ENCODE data around the gene MORC1.
"Not testable (repeated sequence)": the region's sequence is repeated elsewhere in the genome, so short reads cannot be mapped to it uniquely, and the experiment has no call there.

The MORC1 gene

DNA sequence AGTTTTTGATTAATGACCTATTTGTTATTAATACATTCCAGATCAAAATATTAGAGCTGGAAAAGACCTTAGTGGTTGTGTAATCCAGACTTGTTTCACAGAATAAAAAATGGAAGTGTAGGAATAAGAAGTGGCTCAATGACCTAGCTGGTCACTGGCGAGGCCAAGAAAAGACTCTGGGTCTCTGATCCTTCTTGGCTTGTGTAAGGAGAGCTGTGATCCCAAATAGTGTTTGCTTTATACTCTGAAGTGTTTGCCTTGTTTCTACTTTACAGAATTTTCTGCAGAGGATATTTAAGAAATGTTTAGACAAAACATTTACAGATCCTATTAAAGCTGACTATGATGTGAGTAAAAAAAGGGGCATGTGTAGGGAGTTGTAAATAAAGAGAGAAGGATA is 25.7 kb upstream of the MORC1 start:
- Histone ChIP-seq H3K9ac (ENCODE audit: insufficient read length, low read depth) (no peak overlapping the region), H3K4me3 (ENCODE audit: insufficient read length, low read depth) (no peak overlapping the region), H3K27me3 (ENCODE audit: insufficient read depth, insufficient read length) (no peaks in the 10 kb centered on the region), H3K9me3 (ENCODE audit: insufficient read depth, low read length) (0 out of 2 replicates have a peak, but pooled peaks cover 3% of the 10 kb centered on the region), H3K4me1 (ENCODE audit: insufficient read depth, insufficient read length) (no peaks in the 10 kb centered on the region), H3K36me3 (ENCODE audit: insufficient read depth, insufficient read length, low read length) (no peaks in the 10 kb centered on the region)
- no peak for DNase-seq (ENCODE audit: low read depth, low spot score)
- TF ChIP-seq YY1 (IDR thresholded peaks at IDR 0.05; ENCODE audit: insufficient read depth, insufficient read length) (no peak), ZNF274 (IDR thresholded peaks at IDR 0.05; ENCODE audit: low read depth, low read length) (no peak), SUZ12 (IDR thresholded peaks at IDR 0.05; ENCODE audit: extremely low read depth, insufficient read depth, insufficient read length) (no peak)

- H3K4me3 ChIP-seq (ENCODE audit: insufficient read length, low read depth): no peak overlapping the region
- H3K9me3 ChIP-seq (ENCODE audit: insufficient read depth, low read length): no peaks in the 10 kb centered on the region
- H3K9ac ChIP-seq (ENCODE audit: insufficient read length, low read depth): no peak overlapping the region
- DNase-seq (ENCODE audit: low read depth, low spot score): no peak
- no peaks in the 10 kb centered on the region for H3K4me1 ChIP-seq (ENCODE audit: insufficient read depth, insufficient read length)
- no peaks in the 10 kb centered on the region for H3K36me3 ChIP-seq (ENCODE audit: insufficient read depth, insufficient read length, low read length)
- no peaks in the 10 kb centered on the region for H3K27me3 ChIP-seq (ENCODE audit: insufficient read depth, insufficient read length)
- TF ChIP-seq YY1 (IDR thresholded peaks at IDR 0.05; ENCODE audit: insufficient read depth, insufficient read length): no peak
These were observed 22.4 kb upstream of the MORC1 start for GRCh38 chr3:109140318-109140717.

GRCh38 chr3:109137761-109138160 is 19.8 kb upstream of the MORC1 start:
- Histone ChIP-seq H3K27me3 (ENCODE audit: insufficient read depth, insufficient read length) (no peaks in the 10 kb centered on the region), H3K4me3 (ENCODE audit: insufficient read length, low read depth) (no peak overlapping the region), H3K9ac (ENCODE audit: insufficient read length, low read depth) (no peak overlapping the region), H3K4me1 (ENCODE audit: insufficient read depth, insufficient read length) (no peaks in the 10 kb centered on the region), H3K9me3 (ENCODE audit: insufficient read depth, low read length) (no peaks in the 10 kb centered on the region), H3K36me3 (ENCODE audit: insufficient read depth, insufficient read length, low read length) (no peaks in the 10 kb centered on the region)
- no peak for DNase-seq (ENCODE audit: low read depth, low spot score)
- TF ChIP-seq SUZ12 (IDR thresholded peaks at IDR 0.05; ENCODE audit: extremely low read depth, insufficient read depth, insufficient read length) (no peak), YY1 (IDR thresholded peaks at IDR 0.05; ENCODE audit: insufficient read depth, insufficient read length) (no peak), ZNF274 (IDR thresholded peaks at IDR 0.05; ENCODE audit: low read depth, low read length) (no peak)

DNA sequence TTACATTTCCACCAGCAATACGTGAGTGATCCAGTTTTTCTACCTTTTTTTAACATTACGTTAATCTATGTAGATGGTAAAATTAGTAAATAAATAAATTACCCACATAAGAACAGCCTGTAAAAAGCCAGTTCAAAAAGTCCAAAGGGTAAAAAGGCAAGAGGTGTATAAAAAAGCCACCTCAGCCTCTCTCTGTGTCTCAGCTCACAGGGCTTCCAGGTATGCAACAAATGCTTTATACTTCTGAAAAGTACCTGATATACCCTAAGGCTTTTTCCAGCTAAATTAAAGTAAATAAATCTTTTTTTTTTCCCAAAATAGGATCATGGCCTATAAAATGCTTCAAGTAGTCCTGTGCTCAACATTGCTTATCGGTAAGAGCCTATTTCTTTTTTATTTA is 18.6 kb upstream of the MORC1 start, which contains the start of gene C3orf85:
C3orf85 (plus strand) TSS at position 197 of the 400 bp plus-strand sequence; CDS start at position 326, 129 bp downstream.
- no peaks in the 10 kb centered on the region for H3K27me3 ChIP-seq (ENCODE audit: insufficient read depth, insufficient read length)
- TF ChIP-seq YY1 (IDR thresholded peaks at IDR 0.05; ENCODE audit: insufficient read depth, insufficient read length): no peak
- TF ChIP-seq SUZ12 (IDR thresholded peaks at IDR 0.05; ENCODE audit: extremely low read depth, insufficient read depth, insufficient read length): no peak
- no peak for TF ChIP-seq ZNF274 (IDR thresholded peaks at IDR 0.05; ENCODE audit: low read depth, low read length)
- no peaks in the 10 kb centered on the region for H3K9me3 ChIP-seq (ENCODE audit: insufficient read depth, low read length)
- H3K9ac ChIP-seq (ENCODE audit: insufficient read length, low read depth): no peak within 1 kb of the TSS
- no peak within 1 kb of the TSS for H3K4me3 ChIP-seq (ENCODE audit: insufficient read length, low read depth)
- H3K36me3 ChIP-seq (ENCODE audit: insufficient read depth, insufficient read length, low read length): no peaks in the 10 kb centered on the region
- H3K4me1 ChIP-seq (ENCODE audit: insufficient read depth, insufficient read length): no peaks in the 10 kb centered on the region
- DNase-seq (ENCODE audit: low read depth, low spot score): no peak

- H3K9me3 ChIP-seq (ENCODE audit: insufficient read depth, low read length); DNase-seq (ENCODE audit: low read depth, low spot score); H3K9ac ChIP-seq (ENCODE audit: insufficient read length, low read depth); H3K4me1 ChIP-seq (ENCODE audit: insufficient read depth, insufficient read length); H3K27me3 ChIP-seq (ENCODE audit: insufficient read depth, insufficient read length); H3K4me3 ChIP-seq (ENCODE audit: insufficient read length, low read depth); H3K36me3 ChIP-seq (ENCODE audit: insufficient read depth, insufficient read length, low read length): not testable (repeated sequence)
These were observed 15.5 kb upstream of the MORC1 start for GRCh38 chr3:109133474-109133816.

DNA sequence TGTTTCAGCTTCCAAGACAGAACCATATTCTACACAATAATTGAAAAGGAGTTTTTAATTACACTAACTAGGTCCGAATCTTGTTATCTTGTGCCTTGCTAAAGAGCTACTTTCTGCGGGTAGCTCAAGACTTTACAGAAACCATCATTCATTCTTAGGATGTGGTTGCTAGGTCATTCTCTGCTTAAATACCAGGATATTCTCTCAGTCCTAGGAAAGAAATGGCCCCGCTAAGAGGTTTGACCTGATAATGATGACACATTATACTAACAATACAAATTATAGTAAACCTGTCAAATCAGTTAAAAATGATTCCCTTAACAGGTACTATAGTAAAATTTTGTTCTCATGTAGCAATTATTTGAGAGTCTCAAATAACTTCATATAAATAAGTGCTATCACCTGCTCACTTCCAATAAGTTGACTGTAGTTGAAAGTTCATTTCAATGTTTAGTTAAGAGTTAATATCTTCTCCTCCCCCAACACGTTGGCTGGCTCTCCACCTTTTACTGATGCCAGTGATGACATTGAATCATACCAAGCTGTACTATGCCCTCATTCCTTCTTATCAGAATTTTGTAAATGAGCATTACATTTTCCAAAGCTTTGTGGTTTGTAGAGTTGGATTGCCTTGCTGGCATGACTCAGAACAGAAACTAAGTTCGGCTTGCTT is 15.0 kb upstream of the MORC1 start:
- Histone ChIP-seq H3K4me3 (ENCODE audit: insufficient read length, low read depth) (no peak overlapping the region), H3K9ac (ENCODE audit: insufficient read length, low read depth) (no peak overlapping the region), H3K9me3 (ENCODE audit: insufficient read depth, low read length) (no peaks in the 10 kb centered on the region), H3K36me3 (ENCODE audit: insufficient read depth, insufficient read length, low read length) (no peaks in the 10 kb centered on the region), H3K4me1 (ENCODE audit: insufficient read depth, insufficient read length) (no peaks in the 10 kb centered on the region), H3K27me3 (ENCODE audit: insufficient read depth, insufficient read length) (no peaks in the 10 kb centered on the region)
- no peak for DNase-seq (ENCODE audit: low read depth, low spot score)
- TF ChIP-seq YY1 (IDR thresholded peaks at IDR 0.05; ENCODE audit: insufficient read depth, insufficient read length) (no peak), SUZ12 (IDR thresholded peaks at IDR 0.05; ENCODE audit: extremely low read depth, insufficient read depth, insufficient read length) (no peak), ZNF274 (IDR thresholded peaks at IDR 0.05; ENCODE audit: low read depth, low read length) (no peak)

GRCh38 chr3:109131276-109131675 is 13.3 kb upstream of the MORC1 start:
- Histone ChIP-seq H3K27me3 (ENCODE audit: insufficient read depth, insufficient read length) (no peaks in the 10 kb centered on the region), H3K4me3 (ENCODE audit: insufficient read length, low read depth) (no peak overlapping the region), H3K9ac (ENCODE audit: insufficient read length, low read depth) (no peak overlapping the region), H3K36me3 (ENCODE audit: insufficient read depth, insufficient read length, low read length) (no peaks in the 10 kb centered on the region), H3K4me1 (ENCODE audit: insufficient read depth, insufficient read length) (no peaks in the 10 kb centered on the region), H3K9me3 (ENCODE audit: insufficient read depth, low read length) (no peaks in the 10 kb centered on the region)
- DNase-seq (ENCODE audit: low read depth, low spot score): no peak
- TF ChIP-seq SUZ12 (IDR thresholded peaks at IDR 0.05; ENCODE audit: extremely low read depth, insufficient read depth, insufficient read length) (no peak), YY1 (IDR thresholded peaks at IDR 0.05; ENCODE audit: insufficient read depth, insufficient read length) (no peak), ZNF274 (IDR thresholded peaks at IDR 0.05; ENCODE audit: low read depth, low read length) (no peak)

- no peak for DNase-seq (ENCODE audit: low read depth, low spot score)
- no peaks in the 10 kb centered on the region for H3K9me3 ChIP-seq (ENCODE audit: insufficient read depth, low read length)
- no peaks in the 10 kb centered on the region for H3K4me1 ChIP-seq (ENCODE audit: insufficient read depth, insufficient read length)
- H3K27me3 ChIP-seq (ENCODE audit: insufficient read depth, insufficient read length): no peaks in the 10 kb centered on the region
- no peaks in the 10 kb centered on the region for H3K36me3 ChIP-seq (ENCODE audit: insufficient read depth, insufficient read length, low read length)
- TF ChIP-seq ZNF274 (IDR thresholded peaks at IDR 0.05; ENCODE audit: low read depth, low read length) (no peak), YY1 (IDR thresholded peaks at IDR 0.05; ENCODE audit: insufficient read depth, insufficient read length) (no peak), SUZ12 (IDR thresholded peaks at IDR 0.05; ENCODE audit: extremely low read depth, insufficient read depth, insufficient read length) (no peak)
- no peak overlapping the region for H3K4me3 ChIP-seq (ENCODE audit: insufficient read length, low read depth)
- no peak overlapping the region for H3K9ac ChIP-seq (ENCODE audit: insufficient read length, low read depth)
These were observed 9.6 kb upstream of the MORC1 start for GRCh38 chr3:109127553-109127952.
